Heart left ventricle (tissue), 16 donors: ENCODE results near the gene KIAA1614. TPM values are rescaled to one million over a fixed set of nuclear protein-coding genes. Genes with fewer than 3 reads are reported as not detected.

Experiments
- ATAC-seq, 4 donors: fragments of 200-7000 bp; cut with Tn5 transposase; one replicate each; pipeline ENCODE4 v1.9.1; 2020 to 2022; ENCODE audit warnings: moderate library complexity in 4 of 4, mild to moderate bottlenecking in 3 of 4, moderate number of reproducible peaks in 1 of 4
- DNase-seq, 5 donors: peaks; one replicate each; pipeline ENCODE4 v3.0.0-alpha.2; 2020
- H3K27ac ChIP-seq, 12 donors: fragments of 200-600 bp; sonication (generic) in 4 of 12; one replicate each; pipeline versions ENCODE4 v1.5.0 to v1.8.0; 2016 to 2022; ENCODE audit warnings: mild to moderate bottlenecking in 2 of 12
- H3K27me3 ChIP-seq, 9 donors: fragments of 200-600 bp; sonication (generic) in 2 of 9; one replicate each; pipeline versions ENCODE4 v1.5.1 to v1.8.0; 2016 to 2022; ENCODE audit warnings: mild to moderate bottlenecking in 3 of 9
- H3K36me3 ChIP-seq, 9 donors: fragments of 200-600 bp; sonication (generic) in 2 of 9; one replicate each; pipeline versions ENCODE4 v1.5.0 to v1.8.0; 2018 to 2022; ENCODE audit warnings: mild to moderate bottlenecking in 2 of 9
- H3K4me1 ChIP-seq, 12 donors: fragments of 200-600 bp; sonication (generic) in 4 of 12; one replicate each; pipeline versions ENCODE4 v1.5.0 to v1.8.0; 2016 to 2022; ENCODE audit warnings: mild to moderate bottlenecking in 3 of 12
- H3K4me3 ChIP-seq, 12 donors: fragments of 200-600 bp; sonication (generic) in 4 of 12; one replicate each; pipeline versions ENCODE4 v1.5.0 to v1.8.0; 2017 to 2022; ENCODE audit warnings: mild to moderate bottlenecking in 9 of 12, moderate library complexity in 4 of 12
- H3K9me3 ChIP-seq, 12 donors: fragments of 200-600 bp; sonication (generic) in 4 of 12; one replicate each; pipeline versions ENCODE4 v1.5.0 to v1.8.0; 2016 to 2022; ENCODE audit warnings: mild to moderate bottlenecking in 1 of 12
- POLR2A ChIP-seq, 2 donors: fragments of 450-650 bp; IDR thresholded peaks; one replicate each; pipeline ENCODE4 v1.6.1; 2017; ENCODE audit warnings: antibody characterized with exemption in 2 of 2, mild to moderate bottlenecking in 2 of 2, moderate library complexity in 2 of 2
- WGBS, 4 donors: extraction: QIAGEN DNeasy Blood & Tissue Kit in 2 of 4; methylation state at CpG; one replicate each; pipeline versions ENCODE4 v1.1.5 to v1.1.7; 2013 to 2018; 5-methylcytosine and 5-hydroxymethylcytosine counted together
- intact Hi-C, 10 donors: fragments of 100-400 bp; cut with DNase I; formaldehyde crosslinking; loops; one replicate each; pipeline versions ENCODE4 v1.11.1 to v1.14.2; 2022
- polyA plus RNA-seq, 2 donors: library from polyadenylated mRNA; stranded (reverse); fragments of 200-250 nt; gene quantifications; one replicate each; pipeline ENCODE4 v1.2.3, GENCODE V29; 2013
- total RNA-seq, 9 donors: library from RNA; depleted of rRNA in 2 of 9; stranded (reverse); fragments of >200 nt in 2 of 9; fragmentation: NEBNext Ultra II Directional in 3 of 9; extraction: Animal tissue kit (Norgen Biotek cat#: 25700) in 3 of 9; gene quantifications; one replicate each; pipeline versions ENCODE4 v1.1.0 to v1.2.4, GENCODE V29; 2016 to 2023
- TF ChIP-seq, protein P1 (sequence below), 12 donors: fragments of 200-600 bp; sonication (generic) in 4 of 12; IDR thresholded peaks; one replicate each; pipeline versions ENCODE4 v1.5.0 to v1.8.0; 2018 to 2022; ENCODE audit warnings: antibody characterized with exemption in 12 of 12, mild to moderate bottlenecking in 5 of 12
- donor health status: ischemic (EF 13 %, LVEDD 7.1; RV severe dilation, severe dysfunction).
- donor health status: healthy with polysubstance abuse.
- donor health status: DM: no; HTN: yes; CAD: no.
- donor health status: DM: no; HTN: no; CAD: no.
- donor health status: ischemic (EF 25% LVEDD 6.9; RV normal size, moderate dysfunction).
- donor health status: ischemic (EF 25% LVEDD 5.7; RV mildly dilated, moderate dysfunction).
- donor health status: healthy.
- donor health status: DM: yes; HTN: yes; CAD: no.
- donor health status: ischemic (EF 35%, LVEDD 5.7; RV mildly dilated, moderate dysfunction).
- donor health status: nonischemic (EF 11% LVEDD 7.7; RV severe dilation, severe dysfunction).
- donor health status: DM: yes; HTN: yes; CAD: no.
- donor health status: PGD.
- donor health status: ischemic (EF 29% LVEDD 5.4; RV normal size, mild dysfunction).
- donor health status: nonischemic (EF 23%, LVEDD 6.1; RV moderate dilation, normal function).

The KIAA1614 gene
- total and polyA plus RNA-seq, 11 donors: 4.3 to 12.1 (median 6.5) TPM

DNA sequence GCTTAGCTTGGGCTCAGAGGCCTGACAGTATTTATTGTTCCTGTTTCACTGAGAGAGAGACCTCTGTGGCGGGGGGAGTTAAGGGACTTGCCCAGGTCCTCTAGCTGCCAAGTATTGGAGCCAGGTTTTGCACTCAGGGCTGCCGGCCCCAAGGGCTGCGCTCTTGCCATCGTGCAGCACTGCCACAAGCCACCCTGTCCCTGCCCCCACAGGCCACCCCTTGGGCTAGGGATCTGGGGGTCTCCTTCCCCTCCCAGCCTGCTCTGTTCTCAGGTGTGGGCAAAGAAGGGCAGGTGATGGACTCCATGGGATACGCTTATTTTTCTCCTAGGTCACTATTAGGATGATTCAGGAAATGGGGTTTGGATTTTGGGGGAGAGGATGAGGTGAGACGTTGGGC lies 8.7 kb downstream of the KIAA1614 start:
- ATAC-seq (no peak), DNase-seq (peak in 2 of 5 donors; percentile 3 to 11)
- 90 to 93% (median 93%) methylated on average over 6 of the region's 6 CpGs for WGBS, 4 donors
- no peak overlapping the region for H3K27ac ChIP-seq
- no peaks in the 10 kb centered on the region for H3K9me3 ChIP-seq
- peaks cover 5 to 21% (median 12%) of the 10 kb centered on the region in 12 donors for H3K4me1 ChIP-seq
- no peaks in the 10 kb centered on the region for H3K27me3 ChIP-seq
- TF ChIP-seq, protein P1, sequence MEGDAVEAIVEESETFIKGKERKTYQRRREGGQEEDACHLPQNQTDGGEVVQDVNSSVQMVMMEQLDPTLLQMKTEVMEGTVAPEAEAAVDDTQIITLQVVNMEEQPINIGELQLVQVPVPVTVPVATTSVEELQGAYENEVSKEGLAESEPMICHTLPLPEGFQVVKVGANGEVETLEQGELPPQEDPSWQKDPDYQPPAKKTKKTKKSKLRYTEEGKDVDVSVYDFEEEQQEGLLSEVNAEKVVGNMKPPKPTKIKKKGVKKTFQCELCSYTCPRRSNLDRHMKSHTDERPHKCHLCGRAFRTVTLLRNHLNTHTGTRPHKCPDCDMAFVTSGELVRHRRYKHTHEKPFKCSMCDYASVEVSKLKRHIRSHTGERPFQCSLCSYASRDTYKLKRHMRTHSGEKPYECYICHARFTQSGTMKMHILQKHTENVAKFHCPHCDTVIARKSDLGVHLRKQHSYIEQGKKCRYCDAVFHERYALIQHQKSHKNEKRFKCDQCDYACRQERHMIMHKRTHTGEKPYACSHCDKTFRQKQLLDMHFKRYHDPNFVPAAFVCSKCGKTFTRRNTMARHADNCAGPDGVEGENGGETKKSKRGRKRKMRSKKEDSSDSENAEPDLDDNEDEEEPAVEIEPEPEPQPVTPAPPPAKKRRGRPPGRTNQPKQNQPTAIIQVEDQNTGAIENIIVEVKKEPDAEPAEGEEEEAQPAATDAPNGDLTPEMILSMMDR (IDR thresholded peaks at IDR 0.05): no peak
- TF ChIP-seq POLR2A (IDR thresholded peaks at IDR 0.05): no peak
- intact Hi-C loops: loop anchor here in 1 of 10 donors (10.0 kb wide), 1 partner anchor 103 kb away; the partner anchor contains the start of gene STX6
- H3K4me3 ChIP-seq: no peak overlapping the region
- peaks cover 0 to 20% (median 4%) of the 10 kb centered on the region in 9 donors for H3K36me3 ChIP-seq

DNA sequence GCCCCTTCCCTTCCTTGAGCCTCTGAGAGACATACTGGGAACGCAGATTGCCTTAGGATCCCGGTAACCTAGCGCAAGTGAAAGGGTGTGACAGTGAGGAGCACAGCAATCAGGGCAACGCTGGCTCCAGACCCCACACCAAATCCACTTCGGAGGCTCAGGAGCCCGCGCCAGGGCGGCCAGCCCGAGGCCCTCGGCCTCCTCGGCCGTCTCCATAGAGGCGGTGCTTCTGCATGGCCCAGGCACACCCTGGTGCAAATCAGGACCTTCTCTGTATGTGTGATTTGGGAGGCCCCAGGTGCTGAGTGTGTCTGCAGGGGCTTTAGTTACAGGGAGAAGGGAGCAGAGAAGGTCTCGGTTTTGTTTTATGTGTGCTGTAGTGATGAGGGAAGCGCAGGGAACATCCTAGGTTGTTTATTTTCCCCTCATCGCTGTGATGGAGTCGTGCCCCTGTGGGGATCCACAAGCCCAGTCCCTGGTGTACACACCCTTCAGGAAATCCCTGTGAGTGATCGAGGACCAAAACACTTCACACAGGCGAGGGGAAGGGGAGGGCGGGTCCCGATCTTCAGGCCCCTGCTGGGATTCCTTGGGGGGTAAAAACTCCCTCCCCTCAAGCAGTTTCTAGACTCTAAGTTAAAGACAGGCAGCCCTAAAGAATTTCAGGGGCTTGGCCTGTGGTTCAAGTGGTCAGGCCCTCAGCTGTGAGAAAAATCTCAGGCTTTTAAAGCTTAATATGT lies 9.4 kb downstream of the KIAA1614 start:
- Histone ChIP-seq H3K36me3 (peaks cover 0 to 14% (median 0%) of the 10 kb centered on the region in 9 donors), H3K27me3 (no peaks in the 10 kb centered on the region), H3K4me1 (peaks cover 10 to 28% (median 17%) of the 10 kb centered on the region in 12 donors), H3K9me3 (no peaks in the 10 kb centered on the region), H3K4me3 (no peak overlapping the region), H3K27ac (no peak overlapping the region)
- DNase-seq (peak in 2 of 5 donors; percentile 2 to 18), ATAC-seq (no peak)
- intact Hi-C loops: loop anchor here in 1 of 10 donors (10.0 kb wide), 1 partner anchor 103 kb away; the partner anchor contains the start of gene STX6
- no peak for TF ChIP-seq POLR2A (IDR thresholded peaks at IDR 0.05)
- TF ChIP-seq, protein P1 (IDR thresholded peaks at IDR 0.05): no peak
- 81 to 92% (median 83%) methylated on average over 17 to 21 of the region's 21 CpGs for WGBS, 4 donors

DNA sequence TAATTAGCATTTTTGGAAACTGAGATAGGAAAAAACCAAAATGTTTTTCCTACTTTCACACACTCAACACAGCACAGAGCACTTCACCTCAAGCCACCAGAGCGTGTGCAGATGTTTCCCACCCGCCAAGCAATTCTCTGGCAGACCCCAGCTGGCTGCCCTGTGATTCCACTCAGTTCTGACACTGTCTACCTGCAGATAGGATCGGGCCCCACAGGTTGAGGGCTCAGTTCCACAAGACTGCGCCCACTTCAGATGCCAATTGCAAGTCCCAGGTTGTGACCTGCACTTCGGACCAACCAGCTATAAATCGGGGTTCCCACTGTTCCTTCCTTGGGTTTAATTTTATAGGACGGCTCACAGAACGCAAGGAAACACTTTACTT lies 9.9 kb downstream of the KIAA1614 start:
- H3K4me3 ChIP-seq: no peak overlapping the region
- ATAC-seq (no peak), DNase-seq (peak in 1 of 5 donors; percentile 12)
- peaks cover 0 to 14% (median 0%) of the 10 kb centered on the region in 9 donors for H3K36me3 ChIP-seq
- peaks cover 11 to 28% (median 23%) of the 10 kb centered on the region in 12 donors for H3K4me1 ChIP-seq
- intact Hi-C loops: loop anchor here in 1 of 10 donors (10.0 kb wide), 1 partner anchor 102 kb away; the partner anchor contains the start of gene STX6
- TF ChIP-seq POLR2A (IDR thresholded peaks at IDR 0.05): no peak
- TF ChIP-seq, protein P1 (IDR thresholded peaks at IDR 0.05): no peak
- no peaks in the 10 kb centered on the region for H3K27me3 ChIP-seq
- no peak overlapping the region for H3K27ac ChIP-seq
- no peaks in the 10 kb centered on the region for H3K9me3 ChIP-seq
- 92 to 99% (median 94%) methylated on average over 8 of the region's 8 CpGs for WGBS, 4 donors
